Activated T-helper 1 cell treated with anti-CD3 and anti-CD28 coated beads, Interleukin-12 subunit alpha, Interleukin-12 subunit beta, Interleukin-2, Interleukin-4 antibody, amounts not matched to agents 30 ng/mL and 10 ng/mL and 1 ng/mL, durations not matched to agents 14 hours and 24 hours and 36 hours (primary cell): ENCODE data around the gene NXPH1. TPM values are rescaled to one million over a fixed set of nuclear protein-coding genes. Genes with fewer than 3 reads are reported as not detected.

Source experiments
- total RNA-seq: library from RNA; stranded (reverse); gene quantifications from 2 replicates; pipeline ENCODE4 v1.2.3, GENCODE V29; 2022

Gene NXPH1
- total RNA-seq, 1 donor from 2014 or later, result not detected

Other genes with a start within 250 kb of the NXPH1 start
- 1.9 and 2.3 TPM in 2 replicates for gene ICA1, start 171.4 kb upstream of the NXPH1 start, total RNA-seq